Fibroblast of pulmonary artery (primary cell): Measurements from ENCODE around the gene GH1.
A peak's percentile ranks its signal among the peaks of the same experiment; 100 is the strongest.
"Not testable (repeated sequence)": the region's sequence is repeated elsewhere in the genome, so short reads cannot be mapped to it uniquely, and the experiment has no call there.

Source experiments
- DNase-seq: peaks from one replicate; pipeline ENCODE4 v3.0.0-alpha.2; 2010; ENCODE audit warnings: low read depth
- H3K4me3 ChIP-seq: replicated peaks from 2 replicates; pipeline ENCODE4 v1.5.1; 2011; ENCODE audit warnings: low read depth, mild to moderate bottlenecking, control low read depth, low read length, moderate library complexity
- CTCF ChIP-seq: IDR thresholded peaks from 2 replicates; pipeline ENCODE4 v1.5.1; 2011; ENCODE audit warnings: mild to moderate bottlenecking, control low read depth, low read length, inconsistent platforms; ENCODE audit errors: missing control alignments

GH1 gene

DNA sequence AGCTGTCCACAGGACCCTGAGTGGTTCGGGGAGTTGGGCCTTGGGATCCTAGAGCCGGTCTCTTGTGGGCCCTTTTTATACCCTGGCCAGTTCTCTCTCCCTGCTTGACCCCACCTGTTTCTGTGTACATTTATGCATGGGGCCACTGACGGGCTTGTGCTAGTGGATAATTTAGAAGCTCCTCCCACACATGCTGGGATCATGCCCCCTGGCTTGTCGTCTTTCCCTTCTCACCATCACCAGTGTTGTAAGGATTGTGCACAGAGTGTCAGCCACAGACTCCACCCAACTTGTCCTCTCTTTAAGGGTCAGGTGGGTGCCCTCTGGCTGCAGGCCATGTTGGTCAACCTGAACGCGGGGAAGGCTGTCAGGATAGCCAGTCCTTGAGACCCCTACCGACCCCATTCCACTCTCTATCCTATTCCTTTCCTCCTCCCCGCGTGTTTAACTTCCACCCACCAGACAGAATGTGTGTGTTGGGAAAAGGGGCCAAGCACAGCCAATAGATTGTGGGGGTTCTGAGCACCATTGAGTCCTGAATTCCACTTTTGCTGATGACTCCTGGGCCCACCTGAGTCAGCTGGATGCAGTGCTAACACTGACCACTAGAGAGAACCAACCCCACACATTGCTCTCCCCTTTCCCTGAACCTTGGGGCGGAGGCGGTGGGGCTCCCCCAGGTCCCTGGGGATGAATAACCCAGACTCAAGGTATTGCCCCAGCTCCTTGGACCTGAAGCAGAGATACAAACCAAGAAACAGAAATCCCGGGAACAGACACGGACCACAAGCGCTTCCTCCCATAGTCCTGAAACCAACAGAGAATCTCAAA is 21.9 kb downstream of the GH1 start, which contains the start of gene CSH1:
Gene CSH1 (minus strand): TSS at position 51 of the 831 bp plus-strand sequence. CDS start 63 bp downstream, outside the sequence.
- DNase-seq, H3K4me3 ChIP-seq: not testable (repeated sequence)

DNA sequence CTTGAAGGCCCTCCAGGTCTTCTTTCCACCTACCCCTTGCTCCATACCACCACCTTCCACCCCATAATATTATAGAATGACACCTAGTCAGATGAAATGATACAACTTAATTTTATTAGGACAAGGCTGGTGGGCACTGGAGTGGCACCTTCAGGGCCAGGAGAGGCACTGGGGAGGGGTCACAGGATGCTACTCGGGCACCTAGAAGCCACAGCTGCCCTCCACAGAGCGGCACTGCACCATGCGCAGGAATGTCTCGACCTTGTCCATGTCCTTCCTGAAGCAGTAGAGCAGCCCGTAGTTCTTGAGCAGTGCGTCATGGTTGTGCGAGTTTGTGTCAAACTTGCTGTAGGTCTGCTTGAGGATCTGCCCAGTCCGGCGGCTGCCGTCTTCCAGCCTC is 23.8 kb downstream of the GH1 start:
- H3K4me3 ChIP-seq, DNase-seq: not testable (repeated sequence)

- not testable (repeated sequence) for H3K4me3 ChIP-seq, DNase-seq
These were observed 24.6 kb downstream of the GH1 start for GRCh38 chr17:63894021-63894420.

GRCh38 chr17:63892316-63893037 is 26.2 kb downstream of the GH1 start:
- peak; percentile 29 for TF ChIP-seq CTCF
- not testable (repeated sequence) for DNase-seq, H3K4me3 ChIP-seq

DNA sequence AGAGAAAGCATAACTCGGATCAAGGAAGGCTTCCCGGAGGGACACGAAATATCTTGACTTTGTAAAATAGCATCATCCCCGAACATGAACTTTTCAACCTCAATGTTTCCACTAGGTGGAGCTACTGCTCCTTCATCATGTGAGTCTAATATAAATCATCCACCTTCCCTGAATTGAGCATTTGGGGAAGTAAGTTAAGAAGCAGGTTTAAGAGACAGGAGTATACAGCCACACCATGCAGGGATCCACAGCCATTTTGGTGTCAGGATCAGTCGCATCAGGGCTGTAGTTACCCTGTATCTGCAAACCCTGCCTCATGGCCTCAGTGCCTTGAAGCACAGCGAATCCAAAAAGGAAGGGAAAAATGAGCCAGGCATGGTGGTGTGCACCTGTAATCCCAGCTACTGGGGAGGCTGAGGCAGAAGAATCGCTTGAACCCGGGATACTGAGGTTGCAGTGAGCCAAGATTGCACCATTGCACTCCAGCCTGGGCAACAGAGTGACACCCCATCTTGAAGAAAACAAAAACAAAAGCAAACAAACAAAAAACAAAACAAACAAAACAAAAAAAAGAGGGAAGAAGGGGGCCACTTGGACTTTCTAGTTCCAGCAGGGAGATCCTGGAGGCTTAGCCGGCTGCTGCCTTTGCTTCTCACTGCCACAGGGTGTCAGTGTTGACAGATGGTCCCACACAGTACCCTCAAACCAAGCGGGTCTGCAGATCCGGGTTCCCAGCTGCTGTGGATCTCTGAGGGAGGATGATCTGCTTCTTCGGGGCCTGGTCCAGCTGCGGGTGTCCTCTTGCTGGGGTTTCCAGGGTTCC is 29.4 kb downstream of the GH1 start:
- DNase-seq, result peak; percentile 37
- H3K4me3 ChIP-seq, result not testable (repeated sequence)
- peak; percentile 50 for TF ChIP-seq CTCF

DNA sequence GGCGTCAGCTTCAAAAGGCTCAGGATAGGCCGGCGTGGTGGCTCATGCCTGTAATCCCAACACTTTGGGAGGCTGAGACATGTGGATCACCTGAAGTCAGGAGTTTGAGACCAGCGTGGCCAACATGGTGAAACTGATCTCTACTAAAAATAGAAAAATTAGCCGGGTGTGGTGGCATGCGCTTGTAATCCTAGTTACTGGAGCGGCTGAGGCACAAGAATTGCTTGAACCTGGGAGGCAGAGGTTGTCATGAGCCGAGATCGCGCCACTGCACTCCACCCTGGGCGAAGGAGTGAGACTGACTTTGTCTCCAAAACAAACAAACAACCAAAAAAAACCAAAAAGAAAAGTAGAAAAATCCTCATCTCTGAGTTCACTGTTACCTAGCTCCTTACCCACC is 33.5 kb downstream of the GH1 start:
- DNase-seq, H3K4me3 ChIP-seq: not testable (repeated sequence)

DNA sequence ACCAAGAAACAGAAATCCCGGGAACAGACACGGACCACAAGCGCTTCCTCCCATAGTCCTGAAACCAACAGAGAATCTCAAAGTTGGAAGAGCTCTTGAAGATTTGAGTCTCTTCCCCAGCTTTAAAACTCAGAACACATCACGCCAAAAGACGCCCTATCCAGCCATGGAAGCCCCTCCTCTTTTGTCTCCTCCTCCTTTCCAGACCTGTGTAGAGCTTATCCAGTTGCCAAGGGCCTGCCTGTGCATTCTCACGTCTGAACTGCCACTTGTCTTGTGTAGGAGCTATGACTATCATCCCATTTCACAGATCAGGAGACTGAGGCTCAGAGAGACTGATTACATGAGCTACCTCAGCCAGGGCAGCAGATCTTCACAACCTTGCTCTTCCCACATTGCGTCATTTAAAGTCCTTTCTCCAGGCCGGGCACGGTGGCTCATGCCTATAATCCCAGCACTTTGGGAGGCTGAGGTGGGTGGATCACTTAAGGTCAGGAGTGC is 36.0 kb downstream of the GH1 start:
- not testable (repeated sequence) for H3K4me3 ChIP-seq, DNase-seq

DNA sequence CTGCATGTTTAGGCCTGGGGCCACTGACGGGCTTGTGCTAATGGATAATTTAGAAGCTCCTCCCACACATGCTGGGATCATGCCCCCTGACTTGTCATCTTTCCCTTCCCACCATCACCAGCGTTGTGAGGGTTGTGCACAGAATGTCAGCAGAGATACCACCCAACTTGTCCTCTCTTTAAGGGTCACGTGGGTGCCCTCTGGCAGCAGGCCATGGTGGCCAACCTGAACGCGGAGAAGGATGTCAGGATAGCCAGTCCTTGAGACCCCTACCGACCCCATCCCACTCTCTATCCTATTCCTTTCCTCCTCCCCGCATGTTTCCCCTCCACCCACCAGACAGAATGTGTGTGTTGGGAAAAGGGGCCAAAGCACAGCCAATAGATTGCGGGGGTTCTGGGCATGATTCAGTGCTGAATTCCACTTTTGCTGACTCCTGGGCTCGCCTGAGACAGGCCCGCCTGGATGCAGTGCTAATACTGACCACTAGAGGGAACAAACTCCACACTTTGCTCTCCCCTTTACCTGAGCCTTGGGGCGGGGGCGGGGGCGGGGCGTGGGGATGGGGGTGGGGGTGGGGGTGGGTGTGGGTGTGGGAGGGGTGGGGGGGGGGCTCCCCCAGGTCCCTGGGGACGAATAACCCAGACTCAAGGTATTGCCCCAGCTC is 36.6 kb downstream of the GH1 start, which contains the start of gene GH2:
Gene GH2 (minus strand): TSS at position 10 of the 667 bp plus-strand sequence. CDS start 143 bp downstream, outside the sequence.
- H3K4me3 ChIP-seq, result no peak within 1 kb of the TSS
- TF ChIP-seq CTCF, result peak; percentile 64
- peak; percentile 53 for DNase-seq

DNA sequence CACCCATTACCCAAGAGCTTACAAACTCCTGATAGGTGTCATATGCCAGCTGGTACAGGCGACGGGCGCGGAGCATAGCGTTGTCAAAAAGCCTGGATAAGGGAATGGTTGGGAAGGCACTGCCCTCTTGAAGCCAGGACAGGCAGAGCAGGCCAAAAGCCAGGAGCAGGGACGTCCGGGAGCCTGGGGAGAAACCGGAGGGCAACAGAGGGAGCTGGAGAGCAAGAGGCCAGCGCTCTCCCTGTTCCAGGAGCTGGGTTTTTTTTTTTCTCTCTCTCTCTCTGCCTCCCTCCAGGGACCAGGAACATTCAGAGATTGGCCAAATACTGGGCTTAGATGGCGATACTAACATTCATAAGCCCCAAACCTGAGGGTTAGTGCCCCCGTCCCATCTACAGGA is 37.3 kb downstream of the GH1 start:
- not testable (repeated sequence) for H3K4me3 ChIP-seq, DNase-seq
- peak; percentile 0 for TF ChIP-seq CTCF
